ENCODE results near the gene F10. TPM values are rescaled to one million over a fixed set of nuclear protein-coding genes. Genes with fewer than 3 reads are reported as not detected.
A peak's percentile ranks its signal among the peaks of the same experiment; 100 is the strongest.

Gene F10
- polyA plus RNA-seq, 1 of the 3 experiments (the other 2 are of a cell fraction), result 12.5 TPM

DNA sequence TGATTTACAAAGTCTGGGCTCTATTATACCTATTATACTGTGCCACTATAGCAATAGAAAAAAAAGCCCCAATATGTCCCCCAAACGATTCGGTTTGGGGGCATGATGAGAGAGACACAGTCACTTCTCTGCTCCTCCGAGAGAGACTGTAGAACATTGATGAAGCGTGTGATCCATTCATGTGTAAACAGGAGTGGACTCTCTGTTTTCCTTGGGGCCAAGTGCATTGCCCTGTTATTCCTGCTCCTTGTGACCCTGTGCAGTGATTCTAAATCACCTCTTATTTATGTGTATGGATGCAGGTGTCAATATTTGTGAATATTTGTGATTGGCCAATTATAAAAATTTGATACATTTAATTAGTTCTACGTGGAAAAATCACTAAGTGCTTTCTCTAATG is 17.0 kb downstream of the F10 start:
- no peak overlapping the region for H3K4me2 ChIP-seq
- H3K4me3 ChIP-seq (ENCODE audit: low read depth in 2 of 2, low read length in 1 of 2), result no peak overlapping the region
- no peaks in the 10 kb centered on the region for H3K79me2 ChIP-seq (ENCODE audit: insufficient read depth)
- WGBS (ENCODE audit: low lambda C conversion rate), result 52% methylated on average over 5 of the region's 5 CpGs
- ChIA-PET CTCF (no interaction called here), POLR2A (no interaction called here)
- no peak for TF ChIP-seq MAX (IDR thresholded peaks at IDR 0.05; ENCODE audit: low read depth)
- H3F3A ChIP-seq (replicated peaks; ENCODE audit: insufficient read depth), result peaks cover 6% of the 10 kb centered on the region
- no peak overlapping the region for H3K27ac ChIP-seq (ENCODE audit: low read depth in 2 of 2, low read length in 1 of 2)
- no peaks in the 10 kb centered on the region for H3K9me3 ChIP-seq
- no peaks in the 10 kb centered on the region for H3K36me3 ChIP-seq (replicated peaks in 1 of 2; ENCODE audit: control insufficient read depth in 1 of 2, insufficient read depth in 2 of 2, low read length in 1 of 2)
- H3K27me3 ChIP-seq (ENCODE audit: insufficient read depth), result no peaks in the 10 kb centered on the region
- DNase-seq, result no peak
- H3K4me1 ChIP-seq (ENCODE audit: control insufficient read depth in 1 of 2, insufficient read depth in 2 of 2, low read depth in 1 of 2, low read length in 1 of 2), result no peaks in the 10 kb centered on the region
- no peaks in the 10 kb centered on the region for H4K20me1 ChIP-seq (ENCODE audit: insufficient read depth)
- no peak overlapping the region for H2AFZ ChIP-seq (ENCODE audit: low read depth)
- H3K9ac ChIP-seq, result no peak overlapping the region
- no peaks in the 10 kb centered on the region for H3K9me2 ChIP-seq

GRCh38 chr13:113140677-113141600 is 18.3 kb downstream of the F10 start:
- Histone ChIP-seq H3K4me2 (no peak overlapping the region), H3K27me3 (ENCODE audit: insufficient read depth) (no peaks in the 10 kb centered on the region), H3K4me3 (ENCODE audit: low read depth in 2 of 2, low read length in 1 of 2) (no peak overlapping the region), H3K4me1 (ENCODE audit: control insufficient read depth in 1 of 2, insufficient read depth in 2 of 2, low read depth in 1 of 2, low read length in 1 of 2) (no peaks in the 10 kb centered on the region), H3K9me2 (no peaks in the 10 kb centered on the region), H2AFZ (ENCODE audit: low read depth) (no peak overlapping the region), H4K20me1 (ENCODE audit: insufficient read depth) (no peaks in the 10 kb centered on the region), H3K79me2 (ENCODE audit: insufficient read depth) (no peaks in the 10 kb centered on the region), H3K27ac (ENCODE audit: low read depth in 2 of 2, low read length in 1 of 2) (no peak overlapping the region), H3K36me3 (replicated peaks in 1 of 2; ENCODE audit: control insufficient read depth in 1 of 2, insufficient read depth in 2 of 2, low read length in 1 of 2) (no peaks in the 10 kb centered on the region), H3K9me3 (no peaks in the 10 kb centered on the region), H3K9ac (no peak overlapping the region), H3F3A (replicated peaks; ENCODE audit: insufficient read depth) (peaks cover 6% of the 10 kb centered on the region)
- WGBS (ENCODE audit: low lambda C conversion rate), result 95% methylated on average over 9 of the region's 26 CpGs
- CTCF ChIA-PET, result no interaction called here
- DNase-seq, result peak; percentile 12
- POLR2A ChIA-PET, result no interaction called here
- TF ChIP-seq TCF12 (IDR thresholded peaks at IDR 0.05), result no peak
- no peak for TF ChIP-seq RCOR1 (IDR thresholded peaks at IDR 0.05; ENCODE audit: low read length)
- no peak for TF ChIP-seq PBX3 (IDR thresholded peaks at IDR 0.05)
- no peak for TF ChIP-seq USF2 (IDR thresholded peaks at IDR 0.05; ENCODE audit: borderline replicate concordance, low read depth, low read length)

GRCh38 chr13:113141601-113141970 is 19.0 kb downstream of the F10 start:
- WGBS (ENCODE audit: low lambda C conversion rate), result 94% methylated on average over 13 of the region's 18 CpGs

More at GRCh38 chr13:113141601-113141970, 19.0 kb downstream of the F10 start:
- H3K27me3 ChIP-seq (ENCODE audit: insufficient read depth), result no peaks in the 10 kb centered on the region
- H3K79me2 ChIP-seq (ENCODE audit: insufficient read depth), result no peaks in the 10 kb centered on the region
- no peak overlapping the region for H2AFZ ChIP-seq (ENCODE audit: low read depth)
- no peak overlapping the region for H3K27ac ChIP-seq (ENCODE audit: low read depth in 2 of 2, low read length in 1 of 2)
- CTCF ChIA-PET, result no interaction called here
- POLR2A ChIA-PET, result no interaction called here
- DNase-seq, result peak; percentile 15
- no peak overlapping the region for H3K4me3 ChIP-seq (ENCODE audit: low read depth in 2 of 2, low read length in 1 of 2)
- H3K9me2 ChIP-seq, result no peaks in the 10 kb centered on the region
- H3F3A ChIP-seq (replicated peaks; ENCODE audit: insufficient read depth), result peaks cover 6% of the 10 kb centered on the region
- no peak overlapping the region for H3K9ac ChIP-seq
- H3K4me2 ChIP-seq, result no peak overlapping the region
- no peaks in the 10 kb centered on the region for H3K4me1 ChIP-seq (ENCODE audit: control insufficient read depth in 1 of 2, insufficient read depth in 2 of 2, low read depth in 1 of 2, low read length in 1 of 2)
- H4K20me1 ChIP-seq (ENCODE audit: insufficient read depth), result no peaks in the 10 kb centered on the region
- H3K9me3 ChIP-seq, result no peaks in the 10 kb centered on the region
- H3K36me3 ChIP-seq (replicated peaks in 1 of 2; ENCODE audit: control insufficient read depth in 1 of 2, insufficient read depth in 2 of 2, low read length in 1 of 2), result no peaks in the 10 kb centered on the region
- TF ChIP-seq FOXJ3 (CRISPR knock-in tag; IDR thresholded peaks at IDR 0.05), result no peak
